ENCODE measurements around the gene CTIF.

Gene CTIF

DNA sequence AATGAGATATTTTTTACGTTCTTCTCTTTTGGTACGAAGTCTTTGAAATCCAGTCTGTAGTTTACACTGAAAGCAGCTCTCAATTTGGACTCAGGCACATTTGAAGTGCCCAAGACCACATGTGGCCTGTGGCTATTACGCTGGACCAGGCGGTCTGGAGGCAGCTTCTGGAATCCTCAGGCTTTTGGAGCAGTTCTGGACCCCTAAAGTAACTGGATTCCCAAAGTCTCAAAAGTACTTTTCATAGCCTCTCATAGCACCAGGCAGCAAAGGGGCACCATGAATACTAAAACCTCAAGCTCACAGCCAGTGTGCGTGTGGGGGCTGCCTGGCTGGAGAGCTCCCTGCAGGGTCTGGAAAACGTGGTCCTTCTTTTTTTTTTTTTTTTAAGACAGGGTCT, 293.0 kb downstream of the CTIF start:
- TF ChIP-seq, protein P1, sequence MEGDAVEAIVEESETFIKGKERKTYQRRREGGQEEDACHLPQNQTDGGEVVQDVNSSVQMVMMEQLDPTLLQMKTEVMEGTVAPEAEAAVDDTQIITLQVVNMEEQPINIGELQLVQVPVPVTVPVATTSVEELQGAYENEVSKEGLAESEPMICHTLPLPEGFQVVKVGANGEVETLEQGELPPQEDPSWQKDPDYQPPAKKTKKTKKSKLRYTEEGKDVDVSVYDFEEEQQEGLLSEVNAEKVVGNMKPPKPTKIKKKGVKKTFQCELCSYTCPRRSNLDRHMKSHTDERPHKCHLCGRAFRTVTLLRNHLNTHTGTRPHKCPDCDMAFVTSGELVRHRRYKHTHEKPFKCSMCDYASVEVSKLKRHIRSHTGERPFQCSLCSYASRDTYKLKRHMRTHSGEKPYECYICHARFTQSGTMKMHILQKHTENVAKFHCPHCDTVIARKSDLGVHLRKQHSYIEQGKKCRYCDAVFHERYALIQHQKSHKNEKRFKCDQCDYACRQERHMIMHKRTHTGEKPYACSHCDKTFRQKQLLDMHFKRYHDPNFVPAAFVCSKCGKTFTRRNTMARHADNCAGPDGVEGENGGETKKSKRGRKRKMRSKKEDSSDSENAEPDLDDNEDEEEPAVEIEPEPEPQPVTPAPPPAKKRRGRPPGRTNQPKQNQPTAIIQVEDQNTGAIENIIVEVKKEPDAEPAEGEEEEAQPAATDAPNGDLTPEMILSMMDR (IDR thresholded peaks at IDR 0.05; ENCODE audit: low read depth, low read length) = no peak
- no peaks in the 10 kb centered on the region for H3K9me3 ChIP-seq
- H3K4me3 ChIP-seq (ENCODE audit: low read depth, low read length) = no peak overlapping the region
- DNase-seq = no peak
- H3K27me3 ChIP-seq = no peaks in the 10 kb centered on the region
- no peaks in the 10 kb centered on the region for H3K36me3 ChIP-seq
- peaks cover 15% of the 10 kb centered on the region for H3K4me1 ChIP-seq

DNA sequence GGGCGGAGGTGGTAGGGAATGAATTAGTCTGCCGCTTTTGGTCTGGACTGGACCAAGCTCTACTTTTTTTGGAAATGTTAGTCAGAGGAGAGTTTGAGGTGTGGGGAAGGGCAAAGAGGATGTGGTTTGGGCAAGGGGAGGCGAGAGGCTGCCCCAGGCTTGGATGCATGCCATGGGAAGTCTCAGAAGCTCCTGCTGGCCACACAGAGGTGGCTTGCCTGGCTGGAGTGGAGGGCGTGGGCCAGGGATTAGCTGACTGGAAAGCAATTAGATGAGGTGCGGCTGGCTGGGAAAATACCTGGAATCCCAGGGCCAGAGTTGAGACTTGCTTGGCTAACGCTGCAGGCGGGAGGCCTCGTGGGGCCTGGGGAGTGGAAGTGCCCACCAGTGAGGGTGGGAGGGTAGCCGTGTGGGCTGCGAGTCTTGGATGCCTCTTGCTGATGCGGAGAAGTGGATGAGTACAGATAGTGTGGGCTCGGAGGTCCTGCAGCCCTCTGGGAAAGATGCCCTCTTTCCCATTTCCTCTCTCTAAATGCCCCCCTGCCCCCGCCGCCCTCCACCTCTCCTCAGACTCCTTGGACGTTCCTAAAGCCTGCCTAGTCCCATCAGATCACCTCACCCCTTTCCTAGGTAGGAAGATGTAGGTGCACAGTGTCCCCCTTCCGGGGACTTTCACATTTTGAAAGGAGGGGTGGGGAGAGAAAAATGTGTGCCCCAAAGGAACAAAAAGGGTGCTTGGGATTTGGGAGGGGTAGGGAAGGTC, 294.3 kb downstream of the CTIF start:
- Histone ChIP-seq H3K27me3 (no peaks in the 10 kb centered on the region), H3K4me1 (peaks cover 11% of the 10 kb centered on the region)

DNA sequence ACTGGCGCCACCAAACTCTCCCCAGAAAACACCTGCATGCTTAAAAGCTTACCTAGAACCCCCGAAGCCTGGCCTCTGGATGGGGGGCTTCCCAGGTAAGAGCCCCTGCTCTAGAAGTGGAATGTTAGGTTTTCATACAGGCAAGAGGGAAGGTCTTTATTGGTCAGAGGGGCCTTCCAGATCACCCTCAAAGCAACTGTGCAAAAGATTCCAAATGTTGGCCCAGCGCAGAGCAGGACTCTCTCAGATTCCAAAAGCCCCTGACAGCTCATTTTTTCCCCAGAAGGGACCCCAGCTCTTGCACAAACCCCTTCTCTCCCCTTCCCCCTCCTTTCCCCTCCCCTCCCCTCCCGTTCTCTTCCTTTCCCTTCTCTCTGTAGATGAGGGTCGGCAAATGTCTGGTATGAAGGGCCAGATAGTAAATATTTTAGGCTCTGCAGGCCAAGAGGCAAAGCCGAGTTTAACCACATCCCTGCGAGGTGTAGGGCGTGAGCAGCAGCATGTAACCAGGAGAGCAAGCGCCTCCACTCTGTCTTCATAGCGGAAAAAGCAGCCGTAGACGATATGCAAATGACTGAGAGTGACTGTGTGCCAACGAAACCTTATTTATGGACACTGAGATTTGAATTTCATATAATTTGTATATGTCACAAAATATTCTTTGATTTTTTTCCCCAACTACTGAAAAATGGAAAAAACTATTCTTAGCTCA, 295.0 kb downstream of the CTIF start:
- Histone ChIP-seq H3K27me3 (no peaks in the 10 kb centered on the region), H3K4me3 (ENCODE audit: low read depth, low read length) (no peak overlapping the region), H3K36me3 (no peaks in the 10 kb centered on the region), H3K9me3 (no peaks in the 10 kb centered on the region), H3K4me1 (peaks cover 17% of the 10 kb centered on the region)
- DNase-seq = no peak
- TF ChIP-seq, protein P1 (IDR thresholded peaks at IDR 0.05; ENCODE audit: low read depth, low read length) = no peak

More for the DNA sequence above, 294.3 kb downstream of the CTIF start:
- Histone ChIP-seq H3K36me3 (no peaks in the 10 kb centered on the region), H3K9me3 (no peaks in the 10 kb centered on the region), H3K4me3 (ENCODE audit: low read depth, low read length) (no peak overlapping the region)
- TF ChIP-seq, protein P1 (IDR thresholded peaks at IDR 0.05; ENCODE audit: low read depth, low read length) = no peak
- no peak for DNase-seq

DNA sequence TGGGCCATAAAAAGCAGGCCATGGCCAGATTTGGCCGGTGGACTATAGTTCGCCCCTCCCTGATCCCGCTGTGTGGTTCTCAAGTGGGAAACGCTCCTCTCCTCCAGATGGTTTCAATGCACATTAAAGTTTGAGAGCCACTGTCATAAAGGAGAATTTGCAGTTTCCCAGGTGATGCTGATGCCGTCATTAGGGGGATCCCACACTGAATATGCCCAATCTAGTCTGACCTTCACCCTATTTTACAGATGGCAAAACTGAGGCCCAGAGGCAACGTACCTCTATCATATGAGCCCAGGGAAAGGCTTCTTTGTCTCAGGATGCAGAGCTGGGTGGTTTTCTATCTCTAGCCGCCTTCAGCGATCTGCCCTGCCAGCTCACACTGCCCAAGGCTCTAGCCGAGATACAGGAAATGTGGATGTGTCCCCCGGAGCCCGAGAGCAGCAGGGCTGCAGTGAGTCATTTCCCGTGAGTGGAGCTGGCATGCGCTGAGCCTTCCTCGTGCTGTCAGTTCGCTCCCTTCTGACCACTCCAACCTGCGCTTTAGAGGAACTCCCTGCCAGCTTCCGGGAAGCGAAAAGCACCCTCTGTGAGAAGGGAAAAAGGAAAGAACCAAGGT, 295.7 kb downstream of the CTIF start:
- Histone ChIP-seq H3K9me3 (no peaks in the 10 kb centered on the region), H3K36me3 (no peaks in the 10 kb centered on the region), H3K4me3 (ENCODE audit: low read depth, low read length) (no peak overlapping the region), H3K4me1 (peaks cover 19% of the 10 kb centered on the region), H3K27me3 (no peaks in the 10 kb centered on the region)
- TF ChIP-seq, protein P1 (IDR thresholded peaks at IDR 0.05; ENCODE audit: low read depth, low read length) = no peak
- DNase-seq = peak; percentile 40

DNA sequence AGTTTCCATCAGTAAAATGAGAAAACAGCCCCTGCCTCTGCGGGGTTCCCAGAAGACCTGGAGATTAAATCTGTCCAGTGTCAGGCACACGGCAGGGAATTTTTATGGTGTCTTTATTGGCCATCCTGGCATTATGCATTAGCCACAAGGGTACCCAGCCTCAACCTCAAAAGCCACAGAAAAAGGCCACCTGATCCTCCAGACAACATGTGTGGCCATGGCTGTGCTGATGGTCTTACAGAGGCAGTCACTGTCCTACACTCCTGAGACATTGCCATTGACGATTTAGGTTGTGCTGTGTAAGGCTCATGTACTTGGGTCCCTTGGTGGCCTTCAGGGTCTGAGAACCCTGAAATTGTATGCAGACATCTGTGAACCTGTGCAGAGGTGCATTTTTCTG, 296.3 kb downstream of the CTIF start:
- Histone ChIP-seq H3K9me3 (no peaks in the 10 kb centered on the region), H3K4me3 (ENCODE audit: low read depth, low read length) (no peak overlapping the region), H3K36me3 (no peaks in the 10 kb centered on the region), H3K4me1 (peaks cover 19% of the 10 kb centered on the region), H3K27me3 (no peaks in the 10 kb centered on the region)
- TF ChIP-seq, protein P1 (IDR thresholded peaks at IDR 0.05; ENCODE audit: low read depth, low read length) = no peak
- no peak for DNase-seq

Data from BE2C (cell line).